GM23338 (cell line): ENCODE data around the gene SYNCRIP. TPM values are rescaled to one million over a fixed set of nuclear protein-coding genes. Genes with fewer than 3 reads are reported as not detected.

Experiments
- ATAC-seq: fragments of 200-7000 bp; cut with Tn5 transposase; 3 replicates; pipeline ENCODE4 v1.9.1; 2020
- DNase-seq: peaks from one replicate; pipeline ENCODE4 v3.0.0-alpha.2; 2015; ENCODE audit warnings: low spot score
- H2AFZ ChIP-seq: fragments of 200-600 bp; sonication (generic); 2 replicates; pipeline ENCODE4 v1.8.0; 2016; ENCODE audit warnings: antibody characterized with exemption, mild to moderate bottlenecking, moderate library complexity
- H3F3A ChIP-seq: fragments of 200-600 bp; sonication (generic); replicated peaks from 2 replicates; pipeline ENCODE4 v1.8.0; 2017; ENCODE audit warnings: antibody characterized with exemption, mixed run types, low read depth
- H3K27ac ChIP-seq: fragments of 200-600 bp; sonication (generic); 2 replicates; pipeline ENCODE4 v1.6.1; 2016; ENCODE audit warnings: low read depth
- H3K27me3 ChIP-seq: fragments of 200-600 bp; sonication (generic); 2 replicates; pipeline ENCODE4 v1.8.0; 2016; ENCODE audit warnings: mild to moderate bottlenecking, mixed run types, moderate library complexity; ENCODE audit not compliant: insufficient read depth
- H3K36me3 ChIP-seq: fragments of 200-600 bp; sonication (generic); 2 replicates; pipeline ENCODE4 v1.8.0; 2016; ENCODE audit warnings: mild to moderate bottlenecking; ENCODE audit not compliant: insufficient read depth
- H3K4me1 ChIP-seq: fragments of 200-600 bp; sonication (generic); 2 replicates; pipeline ENCODE4 v1.8.0; 2016; ENCODE audit warnings: mild to moderate bottlenecking, moderate library complexity; ENCODE audit not compliant: insufficient read depth
- H3K4me2 ChIP-seq: fragments of 200-600 bp; sonication (generic); 2 replicates; pipeline ENCODE4 v1.7.1; 2017; ENCODE audit warnings: mixed run types
- H3K4me3 ChIP-seq: fragments of 200-600 bp; sonication (generic); 2 replicates; pipeline ENCODE4 v1.6.1; 2016; ENCODE audit warnings: mixed run types
- H3K79me2 ChIP-seq: fragments of 200-600 bp; sonication (generic); replicated peaks from 2 replicates; pipeline ENCODE4 v1.8.0; 2017; ENCODE audit warnings: mild to moderate bottlenecking; ENCODE audit not compliant: insufficient read depth
- H3K9me2 ChIP-seq: fragments of 200-600 bp; sonication (generic); 2 replicates; pipeline ENCODE4 v1.8.0; 2017; ENCODE audit not compliant: insufficient read depth
- H4K20me1 ChIP-seq: fragments of 200-600 bp; sonication (generic); replicated peaks from 2 replicates; pipeline ENCODE4 v1.8.0; 2017; ENCODE audit warnings: mild to moderate bottlenecking; ENCODE audit not compliant: insufficient read depth
- H3K27ac Mint-ChIP-seq: 2 replicates; pipeline ENCODE4 v1.8.0; 2020; ENCODE audit warnings: inconsistent platforms, mild to moderate bottlenecking, moderate library complexity, mixed read lengths
- H3K27me3 Mint-ChIP-seq: 3 replicates; pipeline ENCODE4 v1.8.0; 2022; ENCODE audit warnings: low read depth, mild to moderate bottlenecking, moderate library complexity, mixed read lengths, inconsistent platforms; ENCODE audit not compliant: insufficient read depth, poor library complexity
- H3K36me3 Mint-ChIP-seq: 3 replicates; pipeline ENCODE4 v1.8.0; 2021; ENCODE audit warnings: low read depth, mild to moderate bottlenecking, inconsistent platforms, moderate library complexity, mixed read lengths
- H3K4me1 Mint-ChIP-seq: 3 replicates; pipeline ENCODE4 v1.8.0; 2020; ENCODE audit warnings: mild to moderate bottlenecking, inconsistent platforms, mixed read lengths
- H3K4me3 Mint-ChIP-seq: 3 replicates; pipeline ENCODE4 v1.8.0; 2021; ENCODE audit warnings: moderate library complexity, mild to moderate bottlenecking, inconsistent platforms, mixed read lengths
- H3K9me3 Mint-ChIP-seq: 3 replicates; pipeline ENCODE4 v1.8.0; 2020; ENCODE audit warnings: moderate library complexity, mild to moderate bottlenecking, inconsistent platforms, mixed read lengths
- CREB1 ChIP-seq: fragments of 250-450 bp; sonication (Bioruptor Pico); IDR thresholded peaks from 2 replicates; pipeline ENCODE4 v1.5.0; 2020; ENCODE audit warnings: low read depth, mild to moderate bottlenecking, moderate library complexity
- EZH2 ChIP-seq: fragments of 200-600 bp; sonication (generic); IDR thresholded peaks from one replicate; pipeline ENCODE4 v1.8.0; 2017; ENCODE audit warnings: antibody characterized with exemption, mild to moderate bottlenecking, low read depth; ENCODE audit not compliant: unreplicated experiment
- EZH2phosphoT487 ChIP-seq: fragments of 200-600 bp; sonication (generic); IDR thresholded peaks from one replicate; pipeline ENCODE4 v1.8.1; 2018; ENCODE audit warnings: antibody characterized with exemption; ENCODE audit not compliant: unreplicated experiment
- JUNB ChIP-seq: IDR thresholded peaks from one replicate; pipeline ENCODE4 v1.6.1; 2016; ENCODE audit warnings: antibody characterized with exemption; ENCODE audit not compliant: unreplicated experiment
- NANOG ChIP-seq: IDR thresholded peaks from 2 replicates; pipeline ENCODE4 v1.6.1; 2016; ENCODE audit warnings: antibody characterized with exemption, borderline replicate concordance
- POLR2AphosphoS5 ChIP-seq: IDR thresholded peaks from 2 replicates; pipeline ENCODE4 v1.6.1; 2016; ENCODE audit warnings: antibody characterized with exemption, low read depth
- STAT1 ChIP-seq: IDR thresholded peaks from one replicate; pipeline ENCODE4 v1.6.1; 2016; ENCODE audit warnings: antibody characterized with exemption; ENCODE audit not compliant: unreplicated experiment
- ZNF114 ChIP-seq: fragments of 250-450 bp; sonication (Bioruptor Pico); IDR thresholded peaks from 2 replicates; pipeline ENCODE4 v1.5.0; 2020; ENCODE audit warnings: mild to moderate bottlenecking, moderate library complexity
- ZNF331 ChIP-seq: fragments of 250-450 bp; sonication (Bioruptor Pico); IDR thresholded peaks from 2 replicates; pipeline ENCODE4 v1.5.0; 2020; ENCODE audit warnings: low read depth, mild to moderate bottlenecking, moderate library complexity
- polyA plus RNA-seq: library from polyadenylated mRNA; unstranded; fragments of >200 nt; fragmentation: Nextera tagmentation; extraction: Ambion mirVana; gene quantifications from 2 replicates; pipeline ENCODE4 v1.2.1, GENCODE V29; 2016
- total RNA-seq: library from RNA; depleted of rRNA; stranded (reverse); fragments of >200 nt; shearing (Covaris generic); gene quantifications from 2 replicates; pipeline ENCODE4 v1.2.3, GENCODE V29; 2014
- TF ChIP-seq, protein P1 (sequence below), 2 experiments: fragments of 200-600 bp in 1 of 2; sonication (generic) in 1 of 2; conservative IDR thresholded peaks; 2 replicates each; pipeline versions ENCODE4 v1.5.1 to v1.6.1; 2016 to 2017; ENCODE audit warnings: antibody characterized with exemption in 2 of 2, low read depth in 2 of 2, mild to moderate bottlenecking in 2 of 2, moderate library complexity in 1 of 2
- TF ChIP-seq, protein P2 (sequence below): IDR thresholded peaks from 2 replicates; pipeline ENCODE4 v1.6.1; 2016; ENCODE audit warnings: antibody characterized with exemption
- TF ChIP-seq, protein P3 (sequence below): fragments of 250-450 bp; sonication (Bioruptor Pico); IDR thresholded peaks from 2 replicates; pipeline ENCODE4 v1.5.0; 2020; ENCODE audit warnings: mild to moderate bottlenecking, moderate library complexity
- TF ChIP-seq, protein P4 (sequence below): IDR thresholded peaks from one replicate; pipeline ENCODE4 v1.6.1; 2018; ENCODE audit warnings: antibody characterized with exemption; ENCODE audit not compliant: unreplicated experiment

SYNCRIP gene
- total and polyA plus RNA-seq, 2 experiments from 2014 or later, result 163 to 164 TPM

DNA sequence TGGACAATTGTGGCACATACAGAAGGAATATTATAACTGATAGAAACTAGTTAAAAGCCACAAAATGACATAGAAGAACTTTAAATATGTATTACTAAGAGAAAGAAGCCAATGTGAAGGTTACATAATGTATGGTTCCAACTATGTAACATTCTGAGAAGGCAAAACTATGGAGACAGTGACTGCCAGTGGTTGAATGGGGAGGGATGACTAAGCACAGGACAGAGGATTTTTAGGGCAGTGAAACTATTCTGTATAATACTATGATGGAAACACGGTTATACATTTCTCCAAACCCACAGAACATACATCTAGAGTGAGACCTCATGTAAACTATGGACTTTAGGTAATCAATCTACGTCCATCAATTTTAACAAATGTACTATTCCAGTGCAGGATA lies 22.4 kb downstream of the SYNCRIP start:
- peaks cover 7% of the 10 kb centered on the region for H3K27me3 Mint-ChIP-seq
- H3K4me2 ChIP-seq, result no peak overlapping the region
- H3K9me2 ChIP-seq, result no peaks in the 10 kb centered on the region
- peaks cover 91% of the 10 kb centered on the region for H3K36me3 ChIP-seq
- no peak overlapping the region for H3K4me3 ChIP-seq
- no peaks in the 10 kb centered on the region; the same call in 2 of the 3 replicates for H3K4me1 Mint-ChIP-seq
- H3K9me3 Mint-ChIP-seq, result no peaks in the 10 kb centered on the region
- H2AFZ ChIP-seq, result no peak overlapping the region
- TF ChIP-seq CREB1 (CRISPR knock-in tag) (no peak), ZNF114 (CRISPR knock-in tag) (no peak), EZH2phosphoT487 (no peak), EZH2 (no peak), ZNF331 (CRISPR knock-in tag) (no peak), STAT1 (no peak), NANOG (no peak), JUNB (no peak), POLR2AphosphoS5 (no peak)
- TF ChIP-seq, protein P1, sequence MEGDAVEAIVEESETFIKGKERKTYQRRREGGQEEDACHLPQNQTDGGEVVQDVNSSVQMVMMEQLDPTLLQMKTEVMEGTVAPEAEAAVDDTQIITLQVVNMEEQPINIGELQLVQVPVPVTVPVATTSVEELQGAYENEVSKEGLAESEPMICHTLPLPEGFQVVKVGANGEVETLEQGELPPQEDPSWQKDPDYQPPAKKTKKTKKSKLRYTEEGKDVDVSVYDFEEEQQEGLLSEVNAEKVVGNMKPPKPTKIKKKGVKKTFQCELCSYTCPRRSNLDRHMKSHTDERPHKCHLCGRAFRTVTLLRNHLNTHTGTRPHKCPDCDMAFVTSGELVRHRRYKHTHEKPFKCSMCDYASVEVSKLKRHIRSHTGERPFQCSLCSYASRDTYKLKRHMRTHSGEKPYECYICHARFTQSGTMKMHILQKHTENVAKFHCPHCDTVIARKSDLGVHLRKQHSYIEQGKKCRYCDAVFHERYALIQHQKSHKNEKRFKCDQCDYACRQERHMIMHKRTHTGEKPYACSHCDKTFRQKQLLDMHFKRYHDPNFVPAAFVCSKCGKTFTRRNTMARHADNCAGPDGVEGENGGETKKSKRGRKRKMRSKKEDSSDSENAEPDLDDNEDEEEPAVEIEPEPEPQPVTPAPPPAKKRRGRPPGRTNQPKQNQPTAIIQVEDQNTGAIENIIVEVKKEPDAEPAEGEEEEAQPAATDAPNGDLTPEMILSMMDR (conservative IDR thresholded peaks at IDR 0.05; ENCODE audit: low read depth in 2 of 2), result no peak
- TF ChIP-seq, protein P2, sequence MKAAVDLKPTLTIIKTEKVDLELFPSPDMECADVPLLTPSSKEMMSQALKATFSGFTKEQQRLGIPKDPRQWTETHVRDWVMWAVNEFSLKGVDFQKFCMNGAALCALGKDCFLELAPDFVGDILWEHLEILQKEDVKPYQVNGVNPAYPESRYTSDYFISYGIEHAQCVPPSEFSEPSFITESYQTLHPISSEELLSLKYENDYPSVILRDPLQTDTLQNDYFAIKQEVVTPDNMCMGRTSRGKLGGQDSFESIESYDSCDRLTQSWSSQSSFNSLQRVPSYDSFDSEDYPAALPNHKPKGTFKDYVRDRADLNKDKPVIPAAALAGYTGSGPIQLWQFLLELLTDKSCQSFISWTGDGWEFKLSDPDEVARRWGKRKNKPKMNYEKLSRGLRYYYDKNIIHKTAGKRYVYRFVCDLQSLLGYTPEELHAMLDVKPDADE, result no peak
- TF ChIP-seq, protein P3, sequence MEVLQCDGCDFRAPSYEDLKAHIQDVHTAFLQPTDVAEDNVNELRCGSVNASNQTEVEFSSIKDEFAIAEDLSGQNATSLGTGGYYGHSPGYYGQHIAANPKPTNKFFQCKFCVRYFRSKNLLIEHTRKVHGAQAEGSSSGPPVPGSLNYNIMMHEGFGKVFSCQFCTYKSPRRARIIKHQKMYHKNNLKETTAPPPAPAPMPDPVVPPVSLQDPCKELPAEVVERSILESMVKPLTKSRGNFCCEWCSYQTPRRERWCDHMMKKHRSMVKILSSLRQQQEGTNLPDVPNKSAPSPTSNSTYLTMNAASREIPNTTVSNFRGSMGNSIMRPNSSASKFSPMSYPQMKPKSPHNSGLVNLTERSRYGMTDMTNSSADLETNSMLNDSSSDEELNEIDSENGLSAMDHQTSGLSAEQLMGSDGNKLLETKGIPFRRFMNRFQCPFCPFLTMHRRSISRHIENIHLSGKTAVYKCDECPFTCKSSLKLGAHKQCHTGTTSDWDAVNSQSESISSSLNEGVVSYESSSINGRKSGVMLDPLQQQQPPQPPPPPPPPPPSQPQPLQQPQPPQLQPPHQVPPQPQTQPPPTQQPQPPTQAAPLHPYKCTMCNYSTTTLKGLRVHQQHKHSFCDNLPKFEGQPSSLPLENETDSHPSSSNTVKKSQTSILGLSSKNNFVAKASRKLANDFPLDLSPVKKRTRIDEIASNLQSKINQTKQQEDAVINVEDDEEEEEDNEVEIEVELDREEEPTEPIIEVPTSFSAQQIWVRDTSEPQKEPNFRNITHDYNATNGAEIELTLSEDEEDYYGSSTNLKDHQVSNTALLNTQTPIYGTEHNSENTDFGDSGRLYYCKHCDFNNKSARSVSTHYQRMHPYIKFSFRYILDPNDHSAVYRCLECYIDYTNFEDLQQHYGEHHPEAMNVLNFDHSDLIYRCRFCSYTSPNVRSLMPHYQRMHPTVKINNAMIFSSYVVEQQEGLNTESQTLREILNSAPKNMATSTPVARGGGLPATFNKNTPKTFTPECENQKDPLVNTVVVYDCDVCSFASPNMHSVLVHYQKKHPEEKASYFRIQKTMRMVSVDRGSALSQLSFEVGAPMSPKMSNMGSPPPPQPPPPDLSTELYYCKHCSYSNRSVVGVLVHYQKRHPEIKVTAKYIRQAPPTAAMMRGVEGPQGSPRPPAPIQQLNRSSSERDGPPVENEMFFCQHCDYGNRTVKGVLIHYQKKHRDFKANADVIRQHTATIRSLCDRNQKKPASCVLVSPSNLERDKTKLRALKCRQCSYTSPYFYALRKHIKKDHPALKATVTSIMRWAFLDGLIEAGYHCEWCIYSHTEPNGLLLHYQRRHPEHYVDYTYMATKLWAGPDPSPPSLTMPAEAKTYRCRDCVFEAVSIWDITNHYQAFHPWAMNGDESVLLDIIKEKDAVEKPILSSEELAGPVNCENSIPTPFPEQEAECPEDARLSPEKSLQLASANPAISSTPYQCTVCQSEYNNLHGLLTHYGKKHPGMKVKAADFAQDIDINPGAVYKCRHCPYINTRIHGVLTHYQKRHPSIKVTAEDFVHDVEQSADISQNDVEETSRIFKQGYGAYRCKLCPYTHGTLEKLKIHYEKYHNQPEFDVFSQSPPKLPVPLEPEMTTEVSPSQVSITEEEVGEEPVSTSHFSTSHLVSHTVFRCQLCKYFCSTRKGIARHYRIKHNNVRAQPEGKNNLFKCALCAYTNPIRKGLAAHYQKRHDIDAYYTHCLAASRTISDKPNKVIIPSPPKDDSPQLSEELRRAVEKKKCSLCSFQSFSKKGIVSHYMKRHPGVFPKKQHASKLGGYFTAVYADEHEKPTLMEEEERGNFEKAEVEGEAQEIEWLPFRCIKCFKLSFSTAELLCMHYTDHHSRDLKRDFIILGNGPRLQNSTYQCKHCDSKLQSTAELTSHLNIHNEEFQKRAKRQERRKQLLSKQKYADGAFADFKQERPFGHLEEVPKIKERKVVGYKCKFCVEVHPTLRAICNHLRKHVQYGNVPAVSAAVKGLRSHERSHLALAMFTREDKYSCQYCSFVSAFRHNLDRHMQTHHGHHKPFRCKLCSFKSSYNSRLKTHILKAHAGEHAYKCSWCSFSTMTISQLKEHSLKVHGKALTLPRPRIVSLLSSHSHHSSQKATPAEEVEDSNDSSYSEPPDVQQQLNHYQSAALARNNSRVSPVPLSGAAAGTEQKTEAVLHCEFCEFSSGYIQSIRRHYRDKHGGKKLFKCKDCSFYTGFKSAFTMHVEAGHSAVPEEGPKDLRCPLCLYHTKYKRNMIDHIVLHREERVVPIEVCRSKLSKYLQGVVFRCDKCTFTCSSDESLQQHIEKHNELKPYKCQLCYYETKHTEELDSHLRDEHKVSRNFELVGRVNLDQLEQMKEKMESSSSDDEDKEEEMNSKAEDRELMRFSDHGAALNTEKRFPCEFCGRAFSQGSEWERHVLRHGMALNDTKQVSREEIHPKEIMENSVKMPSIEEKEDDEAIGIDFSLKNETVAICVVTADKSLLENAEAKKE (CRISPR knock-in tag), result no peak
- TF ChIP-seq, protein P4, sequence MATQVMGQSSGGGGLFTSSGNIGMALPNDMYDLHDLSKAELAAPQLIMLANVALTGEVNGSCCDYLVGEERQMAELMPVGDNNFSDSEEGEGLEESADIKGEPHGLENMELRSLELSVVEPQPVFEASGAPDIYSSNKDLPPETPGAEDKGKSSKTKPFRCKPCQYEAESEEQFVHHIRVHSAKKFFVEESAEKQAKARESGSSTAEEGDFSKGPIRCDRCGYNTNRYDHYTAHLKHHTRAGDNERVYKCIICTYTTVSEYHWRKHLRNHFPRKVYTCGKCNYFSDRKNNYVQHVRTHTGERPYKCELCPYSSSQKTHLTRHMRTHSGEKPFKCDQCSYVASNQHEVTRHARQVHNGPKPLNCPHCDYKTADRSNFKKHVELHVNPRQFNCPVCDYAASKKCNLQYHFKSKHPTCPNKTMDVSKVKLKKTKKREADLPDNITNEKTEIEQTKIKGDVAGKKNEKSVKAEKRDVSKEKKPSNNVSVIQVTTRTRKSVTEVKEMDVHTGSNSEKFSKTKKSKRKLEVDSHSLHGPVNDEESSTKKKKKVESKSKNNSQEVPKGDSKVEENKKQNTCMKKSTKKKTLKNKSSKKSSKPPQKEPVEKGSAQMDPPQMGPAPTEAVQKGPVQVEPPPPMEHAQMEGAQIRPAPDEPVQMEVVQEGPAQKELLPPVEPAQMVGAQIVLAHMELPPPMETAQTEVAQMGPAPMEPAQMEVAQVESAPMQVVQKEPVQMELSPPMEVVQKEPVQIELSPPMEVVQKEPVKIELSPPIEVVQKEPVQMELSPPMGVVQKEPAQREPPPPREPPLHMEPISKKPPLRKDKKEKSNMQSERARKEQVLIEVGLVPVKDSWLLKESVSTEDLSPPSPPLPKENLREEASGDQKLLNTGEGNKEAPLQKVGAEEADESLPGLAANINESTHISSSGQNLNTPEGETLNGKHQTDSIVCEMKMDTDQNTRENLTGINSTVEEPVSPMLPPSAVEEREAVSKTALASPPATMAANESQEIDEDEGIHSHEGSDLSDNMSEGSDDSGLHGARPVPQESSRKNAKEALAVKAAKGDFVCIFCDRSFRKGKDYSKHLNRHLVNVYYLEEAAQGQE, result no peak
- DNase-seq (no peak), ATAC-seq (no peak)
- H3K4me1 ChIP-seq, result no peaks in the 10 kb centered on the region
- H3K4me3 Mint-ChIP-seq, result no peak overlapping the region
- peak overlapping the region; percentile 42 for H3K27ac Mint-ChIP-seq
- peaks cover 97% of the 10 kb centered on the region for H3K79me2 ChIP-seq
- no peaks in the 10 kb centered on the region for H3K27me3 ChIP-seq
- peaks cover 45% of the 10 kb centered on the region for H4K20me1 ChIP-seq
- peak overlapping the region; percentile 60; the same call in 1 of the 2 replicates for H3K27ac ChIP-seq
- H3F3A ChIP-seq, result peaks cover 5% of the 10 kb centered on the region; the same call in 1 of the 2 replicates
- H3K36me3 Mint-ChIP-seq, result peaks cover 97% of the 10 kb centered on the region
